M059J (cell line): ENCODE measurements around the gene LCOR. TPM values are rescaled to one million over a fixed set of nuclear protein-coding genes. Genes with fewer than 3 reads are reported as not detected.
"Not testable (repeated sequence)": the region's sequence is repeated elsewhere in the genome, so short reads cannot be mapped to it uniquely, and the experiment has no call there.

Source experiments
- DNase-seq: peaks from one replicate; pipeline ENCODE4 v3.0.0-alpha.2; 2012; ENCODE audit warnings: low read depth
- total RNA-seq: library from RNA; depleted of rRNA; stranded (reverse); fragments of >200 nt; shearing (Covaris generic); gene quantifications from 2 replicates; pipeline ENCODE4 v1.2.3, GENCODE V29; 2014; rRNA removed

The LCOR gene
- total RNA-seq, 1 experiment from 2014 or later, result 15.8 TPM

DNA sequence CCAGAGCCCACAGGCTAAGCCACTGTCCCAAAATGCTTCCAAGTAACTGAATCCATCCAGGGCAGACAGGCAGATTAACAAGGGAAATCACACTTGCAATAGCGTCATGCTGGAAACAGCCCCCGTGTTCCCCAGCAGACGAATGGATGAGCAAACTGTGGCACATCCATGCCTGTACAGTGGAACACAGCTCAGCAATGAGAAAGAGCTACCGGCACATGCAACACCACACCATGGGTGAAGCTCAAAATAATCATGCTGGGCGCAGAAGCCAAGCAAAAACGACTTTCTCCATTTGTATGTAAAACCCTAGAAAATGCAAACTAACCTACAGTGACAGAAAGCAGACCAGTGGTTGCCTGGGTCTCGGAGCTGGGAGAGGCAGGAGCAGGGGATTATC, 200.5 kb downstream of the LCOR start:
- no peak for DNase-seq

GRCh38 chr10:97033841-97034240, 201.7 kb downstream of the LCOR start:
- DNase-seq, result not testable (repeated sequence)

DNA sequence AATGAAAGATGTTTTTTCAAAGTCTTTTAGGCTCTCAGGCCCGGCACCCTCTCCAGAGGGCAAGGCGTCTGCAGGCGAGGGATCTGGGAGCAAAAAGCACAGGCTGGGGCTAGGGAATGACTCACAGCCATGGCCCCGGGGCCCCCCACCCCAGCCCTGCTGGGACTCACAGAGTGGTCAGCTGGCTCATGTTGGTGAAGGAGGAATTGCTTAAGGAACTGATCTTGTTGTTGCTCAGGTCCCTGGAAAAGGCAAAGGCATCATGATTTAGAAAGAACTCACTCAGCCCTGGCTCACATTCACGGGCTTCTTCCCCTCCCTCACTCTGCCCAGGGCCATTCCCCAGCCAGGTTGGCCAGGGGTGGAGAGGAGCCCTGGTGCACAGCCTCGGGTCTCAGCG, 202.2 kb downstream of the LCOR start:
- DNase-seq, result peak; percentile 20

DNA sequence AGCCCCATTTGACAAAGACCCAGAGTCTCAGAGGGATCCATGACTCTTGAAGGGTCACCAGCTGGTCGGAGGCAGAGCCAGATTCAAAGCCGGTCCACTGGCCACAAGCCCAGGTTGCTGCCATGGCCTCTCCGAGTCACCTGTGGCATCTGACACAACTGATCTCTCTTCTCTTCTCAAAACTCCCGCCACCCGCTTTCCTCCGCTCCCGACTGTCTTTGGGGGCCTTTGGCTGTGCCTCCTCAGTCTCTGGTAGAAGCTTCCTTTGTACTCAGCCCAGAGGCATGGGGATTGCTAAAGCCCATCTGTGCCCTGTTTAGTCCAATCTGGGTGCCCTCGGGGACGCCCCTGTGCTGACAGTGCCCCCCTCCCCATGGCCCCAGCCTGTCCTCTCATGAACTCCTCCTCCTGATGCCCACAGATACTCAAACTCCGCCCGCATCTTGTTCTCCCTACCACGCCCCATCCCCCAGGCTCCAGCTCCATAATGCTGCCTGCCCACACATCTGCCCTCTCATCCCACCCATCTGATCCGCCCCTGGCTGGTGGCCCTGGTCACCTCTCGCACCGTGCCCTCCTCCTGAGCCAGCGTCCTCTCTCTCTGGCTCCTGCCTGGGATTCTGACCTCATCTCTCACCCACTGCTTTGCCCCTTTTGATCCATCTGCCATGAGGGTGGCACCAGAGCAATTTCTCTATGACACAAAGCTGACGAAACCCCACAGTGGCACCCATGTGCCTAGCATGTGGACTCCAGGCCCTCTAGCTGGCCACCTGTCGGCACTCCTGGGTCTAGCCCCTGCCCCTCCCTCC, 203.1 kb downstream of the LCOR start:
- DNase-seq, result no peak

- DNase-seq, result peak; percentile 83
Observed at GRCh38 chr10:97037365-97038361, 205.6 kb downstream of the LCOR start.

GRCh38 chr10:97038688-97039087, 206.6 kb downstream of the LCOR start:
- no peak for DNase-seq

- no peak for DNase-seq
Observed at GRCh38 chr10:97039538-97040247, 207.6 kb downstream of the LCOR start.

- no peak for DNase-seq
Observed at GRCh38 chr10:97040248-97040584, 208.1 kb downstream of the LCOR start.

- no peak for DNase-seq
Observed at GRCh38 chr10:97040706-97041105, 208.6 kb downstream of the LCOR start.

DNA sequence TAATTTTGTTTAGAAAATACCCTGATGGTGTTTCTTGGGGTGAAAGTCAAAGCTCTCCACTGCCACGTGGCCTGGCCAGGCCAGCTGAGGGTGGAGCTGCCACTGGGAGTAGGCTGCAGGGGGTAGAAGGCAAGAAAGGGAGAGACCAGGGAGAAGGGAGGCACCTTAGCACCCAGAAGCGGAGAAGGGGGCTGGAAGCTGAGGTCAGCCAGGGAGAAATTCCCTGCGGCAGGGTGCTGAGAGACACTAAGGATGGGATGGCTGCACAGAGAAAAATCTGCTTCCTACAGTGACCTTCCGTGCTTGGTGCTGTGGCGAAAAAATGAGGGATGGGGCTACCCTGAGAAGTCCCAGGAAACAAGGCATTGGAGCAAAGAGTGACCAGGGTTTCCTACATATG, 210.0 kb downstream of the LCOR start:
- DNase-seq, result no peak

DNA sequence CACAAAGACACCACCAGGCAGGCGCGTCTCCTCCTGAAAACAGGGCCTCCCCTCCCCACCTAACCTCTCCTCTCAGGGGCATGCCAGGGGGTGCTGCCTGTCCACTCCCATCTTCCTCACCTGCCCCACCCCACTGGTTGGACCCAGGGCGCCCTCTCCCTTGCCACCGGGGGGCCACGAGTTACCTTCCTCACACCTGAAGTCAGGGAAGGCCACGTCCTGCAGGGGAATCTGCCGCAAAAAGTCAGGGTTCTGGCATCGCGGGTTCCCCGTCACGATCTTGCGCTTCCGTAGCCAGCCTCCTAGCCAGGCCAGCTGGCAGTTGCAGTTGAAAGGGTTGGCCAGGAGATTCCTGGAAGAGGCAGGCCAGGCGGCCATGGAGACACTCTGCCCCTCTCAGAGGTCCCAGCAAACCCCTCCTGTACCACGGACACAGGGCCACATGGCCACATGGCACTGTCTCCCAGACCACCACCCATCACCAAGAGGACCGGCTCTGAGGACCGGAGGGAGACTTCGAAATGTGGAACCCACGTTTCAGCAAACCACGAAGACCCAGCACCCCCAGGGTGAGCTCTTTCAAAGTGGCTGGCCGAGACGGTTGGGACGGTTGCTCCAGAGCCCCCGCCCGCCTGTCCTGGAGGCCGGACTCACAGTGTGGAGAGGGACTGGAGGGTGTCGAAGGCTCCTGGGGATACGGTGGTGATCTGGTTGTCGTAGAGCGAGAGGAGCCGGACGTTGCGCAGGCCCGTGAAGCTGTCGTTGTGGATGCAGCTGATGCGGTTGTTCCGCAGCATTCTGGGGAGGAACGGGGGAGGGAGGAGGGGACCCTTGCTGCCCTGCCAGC, 210.8 kb downstream of the LCOR start:
- no peak for DNase-seq

GRCh38 chr10:97043563-97043855, 211.4 kb downstream of the LCOR start:
- no peak for DNase-seq

Other genes starting within 250 kb of the LCOR start
- 77.3 and 81.2 TPM in 2 replicates for gene TM9SF3, start 245.3 kb upstream of the LCOR start, total RNA-seq
- 2.4 and 4.5 TPM in 2 replicates for gene PIK3AP1, start 111.8 kb upstream of the LCOR start, total RNA-seq